Stomach (tissue), 4 donors: ENCODE results near the gene CACNG6.

Experiments
- CTCF ChIP-seq, 7 experiments: fragments of 450-650 bp in 4 of 7; fragments of 200-600 bp in 3 of 7; sonication (generic) in 3 of 7; IDR thresholded peaks; one replicate each; pipeline ENCODE4 v1.5.1; 2016 to 2019; ENCODE audit warnings: antibody characterized with exemption in 7 of 7, control low read depth in 2 of 7, mild to moderate bottlenecking in 1 of 7
- EP300 ChIP-seq: sonication (generic); formaldehyde crosslinking; IDR thresholded peaks from one replicate; pipeline ENCODE4 v1.6.1; 2017; ENCODE audit warnings: antibody characterized with exemption
- POLR2A ChIP-seq, 4 donors: fragments of 450-650 bp; IDR thresholded peaks; one replicate each; pipeline ENCODE4 v1.6.1; 2016; ENCODE audit warnings: antibody characterized with exemption in 4 of 4, control low read depth in 2 of 4, mild to moderate bottlenecking in 1 of 4, moderate library complexity in 1 of 4
- POLR2AphosphoS5 ChIP-seq, 3 donors: sonication (generic); formaldehyde crosslinking; IDR thresholded peaks; one replicate each; pipeline ENCODE4 v1.6.1; 2016; ENCODE audit warnings: antibody characterized with exemption in 3 of 3

DNA sequence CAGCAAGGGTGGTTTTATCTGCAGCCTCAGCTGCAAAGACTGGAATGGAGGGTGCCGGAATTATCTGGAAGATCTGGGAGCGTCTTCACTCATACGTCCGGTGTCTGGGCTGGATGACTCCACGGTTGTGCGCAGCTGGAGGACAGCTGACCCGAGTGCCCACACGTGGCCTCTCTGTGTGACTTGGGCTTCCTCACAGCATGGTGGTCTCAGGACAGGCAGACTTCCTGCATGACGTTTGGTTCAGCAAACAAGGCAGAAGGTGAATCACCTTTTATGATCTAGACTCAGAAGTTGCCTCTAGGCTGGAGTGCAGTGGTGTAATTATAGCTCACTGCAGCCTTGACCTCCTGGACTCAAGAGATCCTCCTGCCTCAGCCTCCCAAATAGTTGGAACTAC lies 33.2 kb downstream of the CACNG6 start:
- TF ChIP-seq CTCF (IDR thresholded peaks at IDR 0.05) (no peak), POLR2A (IDR thresholded peaks at IDR 0.05) (no peak), EP300 (no peak), POLR2AphosphoS5 (IDR thresholded peaks at IDR 0.05) (no peak)
